Suprapubic skin (tissue), 4 donors: Measurements from ENCODE around the gene ACP1. TPM values are rescaled to one million over a fixed set of nuclear protein-coding genes. Genes with fewer than 3 reads are reported as not detected.

Source experiments
- DNase-seq, 2 donors: peaks; one replicate each; pipeline ENCODE4 v3.0.0-alpha.2; 2019; ENCODE audit warnings: low spot score in 2 of 2
- H3K27ac ChIP-seq: fragments of 200-600 bp; sonication (generic); one replicate; pipeline ENCODE4 v1.5.1; 2019
- H3K27me3 ChIP-seq: fragments of 200-600 bp; sonication (generic); one replicate; pipeline ENCODE4 v1.5.1; 2019
- H3K36me3 ChIP-seq: fragments of 200-600 bp; sonication (generic); one replicate; pipeline ENCODE4 v1.5.1; 2019
- H3K4me1 ChIP-seq: fragments of 200-600 bp; sonication (generic); one replicate; pipeline ENCODE4 v1.5.1; 2019
- H3K4me3 ChIP-seq: fragments of 200-600 bp; sonication (generic); one replicate; pipeline ENCODE4 v1.5.1; 2019; ENCODE audit warnings: mild to moderate bottlenecking
- H3K9me3 ChIP-seq: fragments of 200-600 bp; sonication (generic); one replicate; pipeline ENCODE4 v1.5.1; 2019
- CTCF ChIP-seq, 2 donors: fragments of 200-600 bp in 1 of 2; fragments of 450-650 bp in 1 of 2; sonication (generic) in 1 of 2; IDR thresholded peaks; one replicate each; pipeline ENCODE4 v1.5.1; 2016 to 2019; ENCODE audit warnings: antibody characterized with exemption in 2 of 2, mild to moderate bottlenecking in 1 of 2, moderate library complexity in 1 of 2
- EP300 ChIP-seq: sonication (generic); formaldehyde crosslinking; IDR thresholded peaks from one replicate; pipeline ENCODE4 v1.6.1; 2017; ENCODE audit warnings: antibody characterized with exemption
- POLR2A ChIP-seq, 2 donors: fragments of 450-650 bp; IDR thresholded peaks; one replicate each; pipeline ENCODE4 v1.6.1; 2017; ENCODE audit warnings: antibody characterized with exemption in 2 of 2, mild to moderate bottlenecking in 2 of 2, moderate library complexity in 2 of 2
- POLR2AphosphoS5 ChIP-seq, 3 donors: sonication (generic); formaldehyde crosslinking; IDR thresholded peaks; one replicate each; pipeline ENCODE4 v1.6.1; 2017; ENCODE audit warnings: antibody characterized with exemption in 3 of 3
- WGBS: methylation state at CpG from one replicate; pipeline ENCODE4 v1.1.5; 2018; 5-methylcytosine and 5-hydroxymethylcytosine counted together
- total RNA-seq, 4 donors: library from RNA; depleted of rRNA; stranded (reverse); fragments of >200 nt; gene quantifications; one replicate each; pipeline ENCODE4 v1.1.0, GENCODE V29; 2016

The ACP1 gene
- total RNA-seq, 4 donors from 2014 or later = 72.4 to 90.8 (median 73.0) TPM

- no peak overlapping the region for H3K4me3 ChIP-seq
- no peak overlapping the region for H3K27ac ChIP-seq
- no peaks in the 10 kb centered on the region for H3K27me3 ChIP-seq
- TF ChIP-seq EP300 = no peak
- H3K4me1 ChIP-seq = no peaks in the 10 kb centered on the region
- H3K9me3 ChIP-seq = no peaks in the 10 kb centered on the region
- no peak for DNase-seq
- 92% methylated on average over 4 of the region's 4 CpGs for WGBS
- H3K36me3 ChIP-seq = peaks cover 71% of the 10 kb centered on the region
These were observed 15.4 kb downstream of the ACP1 start for GRCh38 chr2:279956-280649.

GRCh38 chr2:280650-281110 is 15.9 kb downstream of the ACP1 start:
- no peak overlapping the region for H3K4me3 ChIP-seq
- WGBS = 90% methylated on average over 5 of the region's 7 CpGs
- H3K27ac ChIP-seq = no peak overlapping the region
- H3K4me1 ChIP-seq = no peaks in the 10 kb centered on the region
- H3K9me3 ChIP-seq = no peaks in the 10 kb centered on the region
- peaks cover 67% of the 10 kb centered on the region for H3K36me3 ChIP-seq
- no peaks in the 10 kb centered on the region for H3K27me3 ChIP-seq
- DNase-seq = no peak
- TF ChIP-seq CTCF (IDR thresholded peaks at IDR 0.05) = no peak

GRCh38 chr2:281381-281780 is 16.6 kb downstream of the ACP1 start:
- WGBS = 95% methylated on average over 9 of the region's 9 CpGs
- Histone ChIP-seq H3K36me3 (peaks cover 60% of the 10 kb centered on the region), H3K27ac (no peak overlapping the region), H3K9me3 (no peaks in the 10 kb centered on the region), H3K4me1 (no peaks in the 10 kb centered on the region), H3K4me3 (no peak overlapping the region), H3K27me3 (no peaks in the 10 kb centered on the region)
- no peak for DNase-seq
- TF ChIP-seq POLR2A (IDR thresholded peaks at IDR 0.05) (no peak), EP300 (no peak), POLR2AphosphoS5 (IDR thresholded peaks at IDR 0.05) (no peak), CTCF (IDR thresholded peaks at IDR 0.05) (no peak)

GRCh38 chr2:282371-283263 is 17.9 kb downstream of the ACP1 start:
- no peak overlapping the region for H3K4me3 ChIP-seq
- H3K4me1 ChIP-seq = peaks cover 5% of the 10 kb centered on the region
- no peak for DNase-seq
- 91% methylated on average over 12 of the region's 12 CpGs for WGBS
- no peaks in the 10 kb centered on the region for H3K9me3 ChIP-seq
- no peak overlapping the region for H3K27ac ChIP-seq
- peaks cover 48% of the 10 kb centered on the region for H3K36me3 ChIP-seq
- H3K27me3 ChIP-seq = peaks cover 10% of the 10 kb centered on the region
- TF ChIP-seq CTCF (IDR thresholded peaks at IDR 0.05) = no peak
- TF ChIP-seq POLR2AphosphoS5 (IDR thresholded peaks at IDR 0.05) = no peak
- no peak for TF ChIP-seq POLR2A (IDR thresholded peaks at IDR 0.05)

- Histone ChIP-seq H3K4me3 (no peak overlapping the region), H3K27ac (no peak overlapping the region), H3K9me3 (no peaks in the 10 kb centered on the region), H3K4me1 (peaks cover 21% of the 10 kb centered on the region), H3K36me3 (peaks cover 32% of the 10 kb centered on the region), H3K27me3 (peaks cover 25% of the 10 kb centered on the region)
- DNase-seq = no peak
- TF ChIP-seq CTCF (IDR thresholded peaks at IDR 0.05) = no peak
- no peak for TF ChIP-seq EP300
- TF ChIP-seq POLR2A (IDR thresholded peaks at IDR 0.05) = no peak
- TF ChIP-seq POLR2AphosphoS5 (IDR thresholded peaks at IDR 0.05) = no peak
- WGBS = 91% methylated on average over 4 of the region's 4 CpGs
These were observed 19.4 kb downstream of the ACP1 start for GRCh38 chr2:283996-284794.
